HG03469 (cell line): Measurements from ENCODE around the gene CNTFR.

Experiments
- ATAC-seq: cut with Tn5 transposase; IDR thresholded peaks from one replicate; pipeline ENCODE4 v1.9.1; 2021; ENCODE audit warnings: mild to moderate bottlenecking, moderate library complexity, moderate number of reproducible peaks; ENCODE audit not compliant: unreplicated experiment

Gene CNTFR

GRCh38 chr9:34510497-34511468 lies 78.7 kb downstream of the CNTFR start:
- ATAC-seq: no peak

GRCh38 chr9:34508951-34509350 lies 80.6 kb downstream of the CNTFR start:
- ATAC-seq: no peak

GRCh38 chr9:34508463-34508862 lies 81.1 kb downstream of the CNTFR start:
- ATAC-seq: no peak

GRCh38 chr9:34507966-34508365 lies 81.6 kb downstream of the CNTFR start:
- ATAC-seq: no peak

GRCh38 chr9:34507556-34507955 lies 82.0 kb downstream of the CNTFR start:
- ATAC-seq: no peak

GRCh38 chr9:34506623-34507022 lies 82.9 kb downstream of the CNTFR start:
- no peak for ATAC-seq

- no peak for ATAC-seq
Observed at GRCh38 chr9:34505370-34506120, 84.0 kb downstream of the CNTFR start.

- ATAC-seq: no peak
Observed at GRCh38 chr9:34503406-34503805, 86.1 kb downstream of the CNTFR start.

GRCh38 chr9:34502891-34503290 lies 86.6 kb downstream of the CNTFR start:
- ATAC-seq: no peak

GRCh38 chr9:34502471-34502870 lies 87.1 kb downstream of the CNTFR start:
- no peak for ATAC-seq

GRCh38 chr9:34501889-34502425 lies 87.6 kb downstream of the CNTFR start:
- no peak for ATAC-seq
